Fibroblast of pulmonary artery (primary cell): ENCODE measurements around the gene SEM1.

ENCODE experiments used
- DNase-seq: peaks from one replicate; pipeline ENCODE4 v3.0.0-alpha.2; 2010; ENCODE audit warnings: low read depth
- H3K4me3 ChIP-seq: replicated peaks from 2 replicates; pipeline ENCODE4 v1.5.1; 2011; ENCODE audit warnings: low read depth, mild to moderate bottlenecking, control low read depth, low read length, moderate library complexity
- TF ChIP-seq, protein P1 (sequence below): IDR thresholded peaks from 2 replicates; pipeline ENCODE4 v1.5.1; 2011; ENCODE audit warnings: mild to moderate bottlenecking, control low read depth, low read length, inconsistent platforms; ENCODE audit errors: missing control alignments

Gene SEM1

DNA sequence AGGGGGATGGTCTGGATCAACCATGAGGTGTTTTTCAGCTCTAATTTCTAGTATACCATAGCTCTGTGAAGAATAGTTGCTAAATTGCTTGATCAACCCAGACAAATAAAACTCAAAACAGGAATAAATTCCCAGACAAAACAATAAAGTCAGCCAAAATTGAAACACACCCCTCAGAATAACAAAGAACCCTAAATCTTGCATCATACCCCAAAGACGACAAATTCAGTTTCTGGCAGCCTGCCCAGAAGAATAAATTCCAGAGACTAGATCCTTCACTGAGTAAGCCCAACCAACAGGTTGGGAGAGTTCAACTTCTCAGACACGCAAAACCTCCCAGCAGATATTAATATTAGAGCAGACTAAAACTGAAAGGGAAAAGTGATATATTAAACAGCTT, 11.2 kb upstream of the SEM1 start:
- no peak overlapping the region for H3K4me3 ChIP-seq
- TF ChIP-seq, protein P1, sequence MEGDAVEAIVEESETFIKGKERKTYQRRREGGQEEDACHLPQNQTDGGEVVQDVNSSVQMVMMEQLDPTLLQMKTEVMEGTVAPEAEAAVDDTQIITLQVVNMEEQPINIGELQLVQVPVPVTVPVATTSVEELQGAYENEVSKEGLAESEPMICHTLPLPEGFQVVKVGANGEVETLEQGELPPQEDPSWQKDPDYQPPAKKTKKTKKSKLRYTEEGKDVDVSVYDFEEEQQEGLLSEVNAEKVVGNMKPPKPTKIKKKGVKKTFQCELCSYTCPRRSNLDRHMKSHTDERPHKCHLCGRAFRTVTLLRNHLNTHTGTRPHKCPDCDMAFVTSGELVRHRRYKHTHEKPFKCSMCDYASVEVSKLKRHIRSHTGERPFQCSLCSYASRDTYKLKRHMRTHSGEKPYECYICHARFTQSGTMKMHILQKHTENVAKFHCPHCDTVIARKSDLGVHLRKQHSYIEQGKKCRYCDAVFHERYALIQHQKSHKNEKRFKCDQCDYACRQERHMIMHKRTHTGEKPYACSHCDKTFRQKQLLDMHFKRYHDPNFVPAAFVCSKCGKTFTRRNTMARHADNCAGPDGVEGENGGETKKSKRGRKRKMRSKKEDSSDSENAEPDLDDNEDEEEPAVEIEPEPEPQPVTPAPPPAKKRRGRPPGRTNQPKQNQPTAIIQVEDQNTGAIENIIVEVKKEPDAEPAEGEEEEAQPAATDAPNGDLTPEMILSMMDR: no peak
- DNase-seq: peak; percentile 74

DNA sequence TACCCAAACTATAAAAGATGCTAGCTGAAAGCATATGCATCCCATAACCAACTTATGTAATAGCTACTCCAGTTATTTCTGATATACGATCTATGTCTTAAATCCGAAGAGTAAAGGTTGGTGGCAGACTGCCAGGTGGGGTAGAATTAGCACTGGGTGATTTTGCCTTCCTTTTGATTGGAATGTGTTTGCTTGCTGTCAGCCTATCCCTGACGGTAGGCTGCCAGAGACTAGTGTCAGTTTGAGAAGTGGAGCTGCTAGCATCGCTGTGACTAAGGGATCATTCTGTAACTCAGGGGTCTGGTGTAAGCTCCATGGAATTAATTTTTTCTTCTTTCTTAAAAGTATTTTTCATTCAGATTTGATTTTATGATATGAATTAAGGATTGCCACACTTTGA, 9.5 kb upstream of the SEM1 start:
- TF ChIP-seq, protein P1: no peak
- no peak for DNase-seq
- H3K4me3 ChIP-seq: no peak overlapping the region

DNA sequence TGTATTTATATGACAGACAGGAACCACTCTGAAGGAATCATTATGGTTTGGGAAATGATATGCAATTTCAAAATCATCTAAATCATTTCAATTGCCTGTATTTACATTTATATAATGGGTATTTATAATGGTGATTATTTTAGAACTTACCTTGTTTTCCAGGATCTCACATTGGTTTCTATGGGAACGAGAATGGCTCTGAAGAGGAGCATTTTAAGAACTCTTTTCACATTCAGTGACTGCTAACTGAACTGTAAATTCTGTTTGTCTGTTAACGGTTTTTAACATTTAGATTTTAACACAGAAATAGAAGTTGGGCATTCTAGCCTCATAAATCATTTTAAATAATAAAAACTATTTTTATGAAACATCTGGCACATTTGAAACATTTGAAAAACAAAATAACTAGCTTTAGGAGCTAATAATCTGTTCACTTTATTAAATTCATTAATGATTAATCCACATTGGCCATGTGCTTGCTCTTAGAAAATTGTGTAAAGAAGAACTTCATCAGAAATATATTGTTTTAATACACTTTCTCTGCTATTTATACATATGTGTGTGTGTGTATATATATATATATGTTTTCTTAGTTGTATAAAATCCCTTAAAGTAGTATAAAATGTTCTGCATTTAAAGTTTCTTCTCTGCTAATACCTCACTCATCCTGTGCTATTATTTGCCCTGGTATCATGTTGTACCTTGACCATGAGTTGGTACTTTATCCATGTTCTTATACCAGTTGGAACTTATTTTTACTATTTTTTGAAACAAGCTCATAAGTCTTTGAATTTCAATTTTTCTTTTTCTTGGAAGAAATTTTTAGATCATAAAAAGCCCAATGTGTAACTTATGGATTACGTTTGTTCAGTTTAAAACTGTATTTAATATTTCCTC, 8.7 kb upstream of the SEM1 start:
- TF ChIP-seq, protein P1: no peak
- no peak for DNase-seq
- no peak overlapping the region for H3K4me3 ChIP-seq

DNA sequence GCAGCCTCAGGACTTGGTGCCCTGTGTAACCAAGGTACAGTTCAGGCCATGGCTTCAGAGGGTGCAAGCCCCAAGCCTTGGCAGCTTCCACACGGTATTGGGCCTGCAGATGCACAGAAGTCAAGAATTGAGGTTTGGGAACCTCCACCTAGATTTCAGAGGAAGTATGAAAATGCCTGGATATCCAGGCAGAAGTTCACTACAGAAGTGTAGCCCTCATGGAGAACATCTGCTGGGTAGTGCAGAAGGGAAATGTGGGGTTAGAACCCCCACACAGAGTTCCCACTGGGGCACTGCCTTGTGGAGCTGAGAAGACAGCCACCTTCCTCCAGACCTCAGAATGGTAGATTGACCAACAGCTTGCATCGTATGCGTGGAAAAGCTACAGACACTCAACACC, 3.4 kb upstream of the SEM1 start:
- TF ChIP-seq, protein P1: no peak
- no peak for DNase-seq
- H3K4me3 ChIP-seq: no peak overlapping the region

GRCh38 chr7:96710544-96710943, 898 bp upstream of the SEM1 start:
- no peak for DNase-seq
- TF ChIP-seq, protein P1: no peak
- no peak overlapping the region for H3K4me3 ChIP-seq

DNA sequence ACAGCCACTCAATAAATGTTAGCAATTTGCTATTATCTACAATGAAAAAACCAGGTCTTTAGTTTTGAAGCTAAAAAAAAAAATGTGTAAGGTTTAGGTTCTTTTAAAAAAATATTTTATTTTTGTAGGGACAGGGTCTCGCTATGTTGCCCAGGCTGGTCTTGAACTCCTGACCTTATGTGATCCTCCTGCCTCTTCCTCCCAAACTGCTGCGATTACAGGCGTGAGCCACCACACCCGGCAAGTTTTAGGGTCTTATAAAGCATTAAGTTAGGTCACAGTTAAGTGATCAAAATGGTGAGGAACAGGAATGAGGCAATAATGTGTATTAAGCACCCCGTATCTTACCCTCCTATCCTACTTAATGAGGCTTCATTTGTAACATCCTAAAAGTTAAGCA, 774 bp downstream of the SEM1 start:
- no peak for DNase-seq
- TF ChIP-seq, protein P1: no peak

More for the DNA sequence above, 774 bp downstream of the SEM1 start:
- H3K4me3 ChIP-seq: peak overlapping the region; percentile 96
